ENCODE results near the gene SEPHS1.

DNA sequence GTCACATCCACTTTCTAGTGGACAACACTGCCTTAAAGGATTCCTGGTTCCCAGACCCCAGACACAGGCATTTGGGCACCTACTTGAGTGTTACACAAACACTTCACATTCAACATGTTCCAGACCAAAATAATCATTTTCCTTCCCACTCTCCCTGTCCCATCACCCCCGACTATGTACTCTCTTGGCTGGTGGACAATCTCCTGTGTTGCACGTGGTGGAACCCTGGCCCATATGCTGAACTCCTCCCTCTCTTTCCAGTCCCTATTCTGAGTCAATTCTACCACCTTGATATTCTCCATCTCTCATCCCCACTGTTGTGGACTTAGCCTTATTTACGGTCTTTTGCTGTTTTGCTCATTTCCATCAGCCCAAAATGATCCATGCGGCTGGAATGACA is 8.3 kb upstream of the SEPHS1 start:
- no peak for TF ChIP-seq GATA3 (IDR thresholded peaks at IDR 0.05; ENCODE audit: low read depth, low read length)
- TF ChIP-seq GATA2 (IDR thresholded peaks at IDR 0.05; ENCODE audit: low read depth, low read length): no peak

Measured in SH-SY5Y (cell line).